ENCODE data around the gene ZSWIM5. TPM values are rescaled to one million over a fixed set of nuclear protein-coding genes. Genes with fewer than 3 reads are reported as not detected.

ZSWIM5 gene
- total and polyA plus RNA-seq, 9 of the 15 experiments (the other 6 are each of a cell fraction or from before 2014, with no cell fraction given), result under 0.01 to 0.07 (median 0.03) TPM; not detected in 3

- TF ChIP-seq GTF3C2 (IDR thresholded peaks at IDR 0.05; ENCODE audit: borderline replicate concordance, extremely low read depth, insufficient read length), result no peak
- no peak for TF ChIP-seq PHB2 (IDR thresholded peaks at IDR 0.05; ENCODE audit: low read depth)
- no peak for TF ChIP-seq U2AF2 (optimal IDR thresholded peaks at IDR 0.05; ENCODE audit: low read depth, low read length)
- TF ChIP-seq STAT5B (CRISPR knock-in tag; IDR thresholded peaks at IDR 0.05), result no peak
- TF ChIP-seq ESRRA (IDR thresholded peaks at IDR 0.05; ENCODE audit: borderline replicate concordance, low read depth), result no peak
- TF ChIP-seq NR2F6 (CRISPR knock-in tag; IDR thresholded peaks at IDR 0.05), result no peak
- no peak for TF ChIP-seq PCBP2 (IDR thresholded peaks at IDR 0.05; ENCODE audit: low read depth, low read length, poor library complexity, severe bottlenecking)
- no peak for TF ChIP-seq PBX2 (CRISPR knock-in tag; IDR thresholded peaks at IDR 0.05; ENCODE audit: low read depth)
- no peak for TF ChIP-seq PBX2 (tag; conservative IDR thresholded peaks at IDR 0.05; ENCODE audit: low read depth)
- no peak for TF ChIP-seq NCOA1 (IDR thresholded peaks at IDR 0.05; ENCODE audit: low read depth)
- TF ChIP-seq RCOR1 (IDR thresholded peaks at IDR 0.05; ENCODE audit: borderline replicate concordance in 1 of 2, low read depth in 2 of 2, low read length in 2 of 2), result peak in 1 of 2 experiments; percentile 53; a peak in 1 of 4 replicates
- peak in 1 of 2 experiments; percentile 16; a peak in 2 of 4 replicates for TF ChIP-seq SRF (CRISPR knock-in tag; IDR thresholded peaks at IDR 0.05)
- no peak for TF ChIP-seq E2F8 (IDR thresholded peaks at IDR 0.05; ENCODE audit: low read depth, partially characterized antibody)
- no peak for TF ChIP-seq SMARCC2 (IDR thresholded peaks at IDR 0.05; ENCODE audit: low read depth)
These were observed 194.4 kb downstream of the ZSWIM5 start, which contains the start of gene UROD (continued) for GRCh38 chr1:45011837-45012638.
